ENCODE results near the gene EXOC1.
"Not testable (repeated sequence)": the region's sequence is repeated elsewhere in the genome, so short reads cannot be mapped to it uniquely, and the experiment has no call there.

EXOC1 gene

GRCh38 chr4:55907469-55907868 lies 54.0 kb downstream of the EXOC1 start:
- DNase-seq (ENCODE audit: low read depth, low spot score) = no peak

- no peak for DNase-seq (ENCODE audit: low read depth, low spot score)
Observed at GRCh38 chr4:55910140-55910539, 56.7 kb downstream of the EXOC1 start.

GRCh38 chr4:55912249-55912648 lies 58.8 kb downstream of the EXOC1 start:
- DNase-seq (ENCODE audit: low read depth, low spot score) = no peak

GRCh38 chr4:55920571-55920970 lies 67.1 kb downstream of the EXOC1 start:
- DNase-seq (ENCODE audit: low read depth, low spot score) = no peak

GRCh38 chr4:55921093-55921492 lies 67.6 kb downstream of the EXOC1 start:
- DNase-seq (ENCODE audit: low read depth, low spot score) = no peak

GRCh38 chr4:55925241-55925640 lies 71.8 kb downstream of the EXOC1 start:
- DNase-seq (ENCODE audit: low read depth, low spot score) = no peak

GRCh38 chr4:55926610-55927009 lies 73.2 kb downstream of the EXOC1 start:
- DNase-seq (ENCODE audit: low read depth, low spot score) = no peak

GRCh38 chr4:55927803-55928437 lies 74.5 kb downstream of the EXOC1 start:
- no peak for DNase-seq (ENCODE audit: low read depth, low spot score)

- DNase-seq (ENCODE audit: low read depth, low spot score) = no peak
Observed at GRCh38 chr4:55928846-55929245, 75.4 kb downstream of the EXOC1 start.

GRCh38 chr4:55931043-55931442 lies 77.6 kb downstream of the EXOC1 start:
- no peak for DNase-seq (ENCODE audit: low read depth, low spot score)

- DNase-seq (ENCODE audit: low read depth, low spot score) = no peak
Observed at GRCh38 chr4:55931833-55932232, 78.4 kb downstream of the EXOC1 start.

- DNase-seq (ENCODE audit: low read depth, low spot score) = no peak
Observed at GRCh38 chr4:55932511-55932910, 79.1 kb downstream of the EXOC1 start.

GRCh38 chr4:55933611-55934010 lies 80.2 kb downstream of the EXOC1 start:
- DNase-seq (ENCODE audit: low read depth, low spot score) = no peak

GRCh38 chr4:55935907-55936306 lies 82.5 kb downstream of the EXOC1 start:
- not testable (repeated sequence) for DNase-seq (ENCODE audit: low read depth, low spot score)

- no peak for DNase-seq (ENCODE audit: low read depth, low spot score)
Observed at GRCh38 chr4:55938481-55938880, 85.0 kb downstream of the EXOC1 start.

- no peak for DNase-seq (ENCODE audit: low read depth, low spot score)
Observed at GRCh38 chr4:55939421-55939820, 86.0 kb downstream of the EXOC1 start.

GRCh38 chr4:55941881-55942396 lies 88.5 kb downstream of the EXOC1 start:
- DNase-seq (ENCODE audit: low read depth, low spot score) = no peak

GRCh38 chr4:55947254-55947882 lies 93.9 kb downstream of the EXOC1 start:
- no peak for DNase-seq (ENCODE audit: low read depth, low spot score)

- DNase-seq (ENCODE audit: low read depth, low spot score) = peak; percentile 13
Observed at GRCh38 chr4:55947912-55948725, 94.7 kb downstream of the EXOC1 start.

GRCh38 chr4:55948726-55949481 lies 95.5 kb downstream of the EXOC1 start, which contains the start of gene CEP135:
CEP135 (plus strand) TSS chr4:55948945; CDS start chr4:55952131, 3,186 bp downstream.
- DNase-seq (ENCODE audit: low read depth, low spot score) = peak; percentile 82

- no peak for DNase-seq (ENCODE audit: low read depth, low spot score)
Observed at GRCh38 chr4:55949482-55949802, 96.0 kb downstream of the EXOC1 start.
